Transverse colon (tissue), 4 donors: Measurements from ENCODE around the gene FBH1.

Experiments
- EP300 ChIP-seq: sonication (generic); formaldehyde crosslinking; IDR thresholded peaks from one replicate; pipeline ENCODE4 v1.6.1; 2017; ENCODE audit warnings: antibody characterized with exemption, low read depth
- POLR2A ChIP-seq: fragments of 450-650 bp; IDR thresholded peaks from one replicate; pipeline ENCODE4 v1.6.1; 2016; ENCODE audit warnings: antibody characterized with exemption, mild to moderate bottlenecking, moderate library complexity
- POLR2AphosphoS5 ChIP-seq, 3 donors: sonication (generic); formaldehyde crosslinking; IDR thresholded peaks; one replicate each; pipeline ENCODE4 v1.6.1; 2016; ENCODE audit warnings: antibody characterized with exemption in 3 of 3
- TF ChIP-seq, protein P1 (sequence below), 5 experiments: fragments of 200-600 bp in 3 of 5; fragments of 450-650 bp in 2 of 5; sonication (generic) in 3 of 5; IDR thresholded peaks; 1 replicate in 2 of 5; 2 replicates in 3 of 5; pipeline ENCODE4 v1.5.1; 2016 to 2017; ENCODE audit warnings: antibody characterized with exemption in 5 of 5, inconsistent platforms in 3 of 5, mild to moderate bottlenecking in 2 of 5, moderate library complexity in 1 of 5

DNA sequence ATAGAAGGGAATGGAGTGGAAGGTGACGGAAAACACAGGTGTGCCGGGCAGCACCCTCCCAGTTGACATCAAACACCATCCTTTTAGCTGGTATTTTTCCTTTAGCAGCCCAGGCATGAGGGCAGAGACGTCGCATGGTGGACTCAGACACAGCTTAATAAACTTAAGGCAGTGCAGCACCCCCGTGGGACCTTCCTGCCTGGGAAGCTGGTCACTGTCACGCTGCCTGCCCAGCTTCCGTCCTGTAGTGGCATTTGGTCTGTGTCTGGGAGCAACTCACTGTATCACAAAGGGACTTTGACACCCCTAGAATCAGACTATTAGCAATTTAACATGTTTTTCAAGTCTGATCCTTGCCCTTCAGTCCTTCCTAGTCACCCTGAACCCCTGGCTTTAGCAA is 51.5 kb downstream of the FBH1 start:
- no peak for TF ChIP-seq POLR2A
- no peak for TF ChIP-seq POLR2AphosphoS5 (IDR thresholded peaks at IDR 0.05)
- TF ChIP-seq, protein P1, sequence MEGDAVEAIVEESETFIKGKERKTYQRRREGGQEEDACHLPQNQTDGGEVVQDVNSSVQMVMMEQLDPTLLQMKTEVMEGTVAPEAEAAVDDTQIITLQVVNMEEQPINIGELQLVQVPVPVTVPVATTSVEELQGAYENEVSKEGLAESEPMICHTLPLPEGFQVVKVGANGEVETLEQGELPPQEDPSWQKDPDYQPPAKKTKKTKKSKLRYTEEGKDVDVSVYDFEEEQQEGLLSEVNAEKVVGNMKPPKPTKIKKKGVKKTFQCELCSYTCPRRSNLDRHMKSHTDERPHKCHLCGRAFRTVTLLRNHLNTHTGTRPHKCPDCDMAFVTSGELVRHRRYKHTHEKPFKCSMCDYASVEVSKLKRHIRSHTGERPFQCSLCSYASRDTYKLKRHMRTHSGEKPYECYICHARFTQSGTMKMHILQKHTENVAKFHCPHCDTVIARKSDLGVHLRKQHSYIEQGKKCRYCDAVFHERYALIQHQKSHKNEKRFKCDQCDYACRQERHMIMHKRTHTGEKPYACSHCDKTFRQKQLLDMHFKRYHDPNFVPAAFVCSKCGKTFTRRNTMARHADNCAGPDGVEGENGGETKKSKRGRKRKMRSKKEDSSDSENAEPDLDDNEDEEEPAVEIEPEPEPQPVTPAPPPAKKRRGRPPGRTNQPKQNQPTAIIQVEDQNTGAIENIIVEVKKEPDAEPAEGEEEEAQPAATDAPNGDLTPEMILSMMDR (IDR thresholded peaks at IDR 0.05) = no peak
- no peak for TF ChIP-seq EP300
